Erythroblast (primary cell): Measurements from ENCODE around the gene CACNA1C.

Source experiments
- GATA1 ChIP-seq: IDR thresholded peaks from 2 replicates; pipeline ENCODE4 v1.6.1; 2011; ENCODE audit warnings: low read depth, mild to moderate bottlenecking, control low read depth, low read length, moderate library complexity
- POLR2A ChIP-seq: IDR thresholded peaks from 2 replicates; pipeline ENCODE4 v1.6.1; 2011; ENCODE audit warnings: mild to moderate bottlenecking, low read length

DNA sequence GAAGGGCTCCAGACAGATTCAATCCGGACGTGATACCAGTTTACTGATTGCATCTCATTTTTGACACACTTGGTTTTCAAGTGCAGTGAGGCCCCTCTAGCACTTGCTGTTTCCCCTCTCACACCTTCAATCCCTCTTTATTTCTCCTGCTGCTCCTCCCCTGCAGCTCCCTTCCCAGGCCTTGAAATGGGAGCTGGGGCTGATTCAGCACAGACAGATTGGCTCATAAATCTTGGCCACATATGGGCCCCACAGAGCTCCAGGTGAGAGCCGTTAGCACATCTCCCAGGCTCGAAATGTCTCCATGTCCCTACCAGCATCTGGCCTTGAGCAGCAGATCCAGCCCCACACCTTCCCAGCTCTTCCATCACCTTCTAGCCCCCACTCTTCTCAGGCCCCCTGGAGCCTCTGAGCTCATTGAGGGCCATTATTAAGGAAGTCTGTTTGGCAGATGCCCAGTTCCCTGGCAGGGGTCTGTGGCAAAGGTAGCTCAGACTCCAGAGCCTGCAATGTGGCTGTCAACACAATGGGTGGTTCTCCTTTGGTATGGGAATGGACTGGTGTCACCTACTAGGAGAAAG is 521.7 kb downstream of the CACNA1C start:
- TF ChIP-seq POLR2A (no peak), GATA1 (no peak)
